ENCODE results near the gene HFE.

The HFE gene

DNA sequence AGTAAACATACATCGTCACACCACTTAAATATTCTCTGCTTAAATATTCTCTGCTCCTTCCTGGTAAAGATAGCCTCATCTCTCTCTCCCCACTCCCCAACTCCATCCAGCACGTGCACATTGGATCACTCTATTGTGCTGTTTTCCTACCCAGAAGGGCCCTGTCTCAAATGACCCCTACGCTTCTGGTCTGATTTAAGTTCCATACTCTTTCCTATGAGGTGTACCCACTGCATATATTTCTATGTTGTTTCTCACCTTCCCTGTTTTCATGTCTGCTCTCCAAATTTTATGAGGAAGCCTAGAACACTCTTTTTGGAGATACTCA lies 53.7 kb downstream of the HFE start:
- DNase-seq = no peak

DNA sequence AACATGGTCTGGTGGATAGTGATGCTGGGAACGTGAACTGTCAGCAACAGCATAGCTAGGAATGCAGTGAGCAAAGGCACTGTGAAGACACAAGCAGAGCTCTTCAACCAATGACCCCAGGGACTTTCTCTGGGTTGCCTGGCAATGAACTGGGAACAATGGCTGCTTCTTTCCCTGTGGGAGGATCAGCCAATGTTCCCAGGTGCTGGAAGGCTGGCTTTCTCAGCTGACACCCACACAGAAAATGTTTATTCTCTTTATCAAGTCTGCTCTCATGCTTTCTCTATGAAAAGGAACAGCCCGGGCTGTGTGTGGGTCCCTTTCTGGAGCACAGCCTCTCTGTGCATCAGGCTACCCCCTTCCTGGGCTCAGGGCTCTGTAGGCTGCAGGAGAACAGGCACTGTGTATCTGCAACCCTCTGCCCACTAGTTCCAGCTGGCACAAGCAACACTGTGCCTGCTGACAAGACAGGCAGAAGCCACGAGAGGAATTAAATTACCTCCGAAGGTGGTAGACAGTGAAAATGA lies 54.2 kb downstream of the HFE start:
- no peak for DNase-seq

DNA sequence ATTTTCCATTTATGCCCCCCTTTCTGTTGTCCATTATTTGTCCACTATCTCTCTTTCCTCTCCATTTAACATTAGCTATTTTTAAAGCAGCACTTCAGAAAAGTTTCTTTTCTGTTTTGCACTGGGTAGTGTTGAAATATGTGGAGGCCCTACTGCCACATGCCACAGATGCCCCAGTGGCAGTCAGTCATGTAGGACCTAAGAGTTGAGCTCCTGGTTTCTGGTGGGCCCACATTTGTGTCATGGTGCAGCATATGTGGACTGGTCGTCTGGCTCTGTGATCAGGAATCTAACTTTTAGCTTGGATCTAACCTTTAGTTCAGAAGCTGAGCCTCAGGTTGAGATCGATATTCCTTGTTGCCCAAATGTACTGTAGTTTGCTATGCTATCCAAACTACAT lies 54.8 kb downstream of the HFE start:
- DNase-seq = no peak

All from GF-D8 (cell line).